Lower leg skin (tissue), 3 donors: ENCODE results near the gene BCAR3.

ENCODE experiments used
- CTCF ChIP-seq, 3 donors: fragments of 450-650 bp; IDR thresholded peaks; one replicate each; pipeline ENCODE4 v1.5.1; 2016; ENCODE audit warnings: antibody characterized with exemption in 3 of 3, mild to moderate bottlenecking in 3 of 3, moderate library complexity in 2 of 3
- POLR2A ChIP-seq, 2 donors: fragments of 450-650 bp; IDR thresholded peaks; one replicate each; pipeline ENCODE4 v1.6.1; 2016 to 2017; ENCODE audit warnings: antibody characterized with exemption in 2 of 2, mild to moderate bottlenecking in 1 of 2, moderate library complexity in 1 of 2

DNA sequence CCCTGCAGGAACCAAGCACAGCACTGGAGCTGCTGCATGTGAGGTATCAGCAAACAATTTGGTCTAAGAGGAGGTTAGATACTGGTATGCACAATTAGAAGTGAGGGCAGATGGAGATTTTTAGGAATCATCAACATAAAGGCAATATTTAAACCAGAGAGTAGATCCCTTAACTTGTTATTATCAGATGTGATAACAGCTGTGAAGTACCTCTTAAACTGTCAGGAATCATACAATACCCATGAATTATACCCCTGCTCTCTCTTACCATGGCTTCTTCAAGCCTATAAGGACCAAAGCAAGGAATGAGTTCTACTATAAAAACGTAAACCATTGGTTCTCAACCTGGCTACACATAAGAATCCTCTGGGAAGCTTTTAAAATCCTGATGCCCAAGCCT, 3.9 kb downstream of the BCAR3 start:
- TF ChIP-seq CTCF (IDR thresholded peaks at IDR 0.05) (no peak), POLR2A (IDR thresholded peaks at IDR 0.05) (no peak)
